Common myeloid progenitor, CD34-positive (primary cell): ENCODE results near the gene CDC42BPG.
A peak's percentile ranks its signal among the peaks of the same experiment; 100 is the strongest.

Experiments used
- CTCF ChIA-PET: fragments of 350-600 bp; sonication (Branson Sonifier 250); formaldehyde crosslinking; loops from one replicate; lab custom pipeline; 2021; ENCODE audit warnings: antibody characterized with exemption; lab: Charles Lee
- POLR2A ChIA-PET: fragments of 350-600 bp; sonication (Branson Sonifier 250); formaldehyde crosslinking; loops from one replicate; lab custom pipeline; 2021; ENCODE audit warnings: antibody characterized with exemption; lab: Charles Lee
- DNase-seq, 3 donors: peaks; one replicate each; pipeline versions ENCODE4 v3.0.0 to v3.0.0-alpha.2; 2013
- H3K27ac ChIP-seq, 2 experiments: 1 replicate in 1 of 2; 2 replicates in 1 of 2; pipeline ENCODE4 v1.7.0; 2013; ENCODE audit warnings: inconsistent platforms in 2 of 2, low read length in 2 of 2, mild to moderate bottlenecking in 2 of 2, low read depth in 1 of 2, moderate library complexity in 1 of 2; ENCODE audit not compliant: severe bottlenecking in 2 of 2, insufficient read depth in 1 of 2, poor library complexity in 1 of 2
- H3K27me3 ChIP-seq, 5 experiments: replicated peaks in 2 of 5; 1 replicate in 3 of 5; 2 replicates in 2 of 5; pipeline versions ENCODE4 v1.6.1 to v1.7.0; 2013; ENCODE audit warnings: low read length in 4 of 5, mild to moderate bottlenecking in 2 of 5, moderate library complexity in 2 of 5, inconsistent platforms in 1 of 5; ENCODE audit not compliant: insufficient read depth in 5 of 5, control insufficient read depth in 4 of 5
- H3K36me3 ChIP-seq, 4 experiments: 1 replicate in 2 of 4; 2 replicates in 2 of 4; pipeline versions ENCODE4 v1.6.1 to v1.7.0; 2013; ENCODE audit warnings: low read length in 3 of 4, control low read depth in 1 of 4, mild to moderate bottlenecking in 1 of 4; ENCODE audit not compliant: control insufficient read depth in 4 of 4, insufficient read depth in 4 of 4
- H3K4me1 ChIP-seq, 4 experiments: 1 replicate in 3 of 4; 2 replicates in 1 of 4; pipeline versions ENCODE4 v1.6.1 to v1.7.1; 2013; ENCODE audit warnings: low read length in 3 of 4, mild to moderate bottlenecking in 3 of 4, control low read depth in 1 of 4, inconsistent platforms in 1 of 4, moderate library complexity in 1 of 4; ENCODE audit not compliant: control insufficient read depth in 4 of 4, insufficient read depth in 4 of 4; ENCODE audit errors: control extremely low read depth in 1 of 4
- H3K4me3 ChIP-seq, 7 experiments: 1 replicate in 4 of 7; 2 replicates in 3 of 7; pipeline versions ENCODE4 v1.5.1 to v1.7.0; 2013; ENCODE audit warnings: mild to moderate bottlenecking in 7 of 7, low read length in 6 of 7, moderate library complexity in 6 of 7, inconsistent platforms in 2 of 7, low read depth in 2 of 7, control low read depth in 1 of 7; ENCODE audit not compliant: insufficient read depth in 4 of 7, control insufficient read depth in 1 of 7; ENCODE audit errors: extremely low read depth in 1 of 7
- H3K9me3 ChIP-seq, 5 experiments: 1 replicate in 4 of 5; 2 replicates in 1 of 5; pipeline versions ENCODE4 v1.6.1 to v1.7.1; 2013; ENCODE audit warnings: low read length in 4 of 5, mild to moderate bottlenecking in 2 of 5, inconsistent platforms in 1 of 5, low read depth in 1 of 5, moderate library complexity in 1 of 5; ENCODE audit not compliant: control insufficient read depth in 4 of 5, insufficient read depth in 2 of 5; ENCODE audit errors: control extremely low read depth in 1 of 5
- WGBS: methylation state at CpG from one replicate; pipeline ENCODE4 v1.1.5; 2013; ENCODE audit not compliant: insufficient coverage; 5-methylcytosine and 5-hydroxymethylcytosine counted together

Gene CDC42BPG

GRCh38 chr11:64784813-64785581 is 59.5 kb downstream of the CDC42BPG start:
- ChIA-PET POLR2A (interaction anchor here (2.2 kb wide), 1 partner anchor 41 kb away, joined by 6 read pairs; the partner anchor contains the start of gene RASGRP2), CTCF (interaction anchor here (0.6 to 4.3 kb wide), 13 partner anchors 9 to 109 kb away, joined by 3 to 42 read pairs (median 5); partner anchors contain the start of genes CDC42BPG and MAP4K2)
- Histone ChIP-seq H3K27ac (no peak overlapping the region), H3K9me3 (no peaks in the 10 kb centered on the region), H3K4me1 (peaks cover under 1 to 14% (median 8%) of the 10 kb centered on the region in 4 experiments), H3K36me3 (peaks cover 4 to 22% (median 13%) of the 10 kb centered on the region in 4 experiments), H3K27me3 (no peaks in the 10 kb centered on the region), H3K4me3 (no peak overlapping the region)
- WGBS: 98% methylated on average over 5 of the region's 12 CpGs
- DNase-seq: no peak

- DNase-seq: peak; percentile 100
- Histone ChIP-seq H3K27me3 (no peaks in the 10 kb centered on the region), H3K4me3 (peak within 1 kb of the TSS; percentile 58 to 99 (median 85)), H3K4me1 (peaks cover 24 to 47% (median 36%) of the 10 kb centered on the region in 4 experiments), H3K36me3 (peaks cover 12 to 37% (median 25%) of the 10 kb centered on the region in 4 experiments), H3K27ac (peak within 1 kb of the TSS; percentile 95 to 96), H3K9me3 (no peaks in the 10 kb centered on the region)
- POLR2A ChIA-PET: interaction anchor here (0.6 to 3.1 kb wide), 6 partner anchors 11 to 34 kb away, joined by 3 to 25 read pairs (median 6); partner anchors contain the start of gene RASGRP2
- 0% methylated on average over 48 of the region's 80 CpGs for WGBS
- CTCF ChIA-PET: interaction anchor here (0.9 to 4.4 kb wide), 9 partner anchors 8 to 139 kb away, joined by 3 to 20 read pairs (median 4); partner anchors contain the start of genes MAP4K2 and RASGRP2
These were observed 65.8 kb downstream of the CDC42BPG start, which contains the start of gene SF1 for GRCh38 chr11:64778473-64779298. Gene SF1, minus strand, starts transcription at chr11:64778542. Its CDS starts 150 bp downstream, at chr11:64778392.

GRCh38 chr11:64778223-64778472 is 66.3 kb downstream of the CDC42BPG start:
- Histone ChIP-seq H3K4me1 (peaks cover 24 to 52% (median 40%) of the 10 kb centered on the region in 4 experiments), H3K4me3 (peak overlapping the region; percentile 58 to 99 (median 76)), H3K36me3 (peaks cover 14 to 42% (median 31%) of the 10 kb centered on the region in 4 experiments), H3K27ac (peak overlapping the region; percentile 80 to 96), H3K9me3 (no peaks in the 10 kb centered on the region), H3K27me3 (no peaks in the 10 kb centered on the region)
- POLR2A ChIA-PET: interaction anchor here (1.2 to 3.1 kb wide), 4 partner anchors 10 to 34 kb away, joined by 5 to 25 read pairs (median 8); partner anchors contain the start of gene RASGRP2
- no peak for DNase-seq
- 0% methylated on average over 16 of the region's 28 CpGs for WGBS
- CTCF ChIA-PET: interaction anchor here (0.9 to 4.4 kb wide), 8 partner anchors 8 to 140 kb away, joined by 3 to 20 read pairs (median 4); partner anchors contain the start of gene RASGRP2

- peaks cover 20 to 47% (median 34%) of the 10 kb centered on the region in 4 experiments for H3K36me3 ChIP-seq
- ChIA-PET POLR2A (interaction anchor here (0.6 to 3.1 kb wide), 5 partner anchors 10 to 33 kb away, joined by 4 to 25 read pairs (median 6); partner anchors contain the start of gene RASGRP2), CTCF (interaction anchor here (1.4 to 4.5 kb wide), 3 partner anchors 9 to 14 kb away, joined by 3 to 31 read pairs (median 20); no protein-coding TSS in a partner anchor)
- peak; percentile 67 to 82 (median 80) for DNase-seq
- peaks cover 27 to 57% (median 44%) of the 10 kb centered on the region in 4 experiments for H3K4me1 ChIP-seq
- peak overlapping the region; percentile 58 to 99 (median 85) for H3K4me3 ChIP-seq
- peak overlapping the region; percentile 80 to 96 for H3K27ac ChIP-seq
- no peaks in the 10 kb centered on the region for H3K9me3 ChIP-seq
- H3K27me3 ChIP-seq: no peaks in the 10 kb centered on the region
- WGBS: under 1% methylated on average over 86 of the region's 98 CpGs
These were observed 66.8 kb downstream of the CDC42BPG start for GRCh38 chr11:64777449-64778222.

- Histone ChIP-seq H3K27ac (peak overlapping the region; percentile 74 to 84), H3K4me3 (peak overlapping the region in 6 of 7 experiments; percentile 76 to 99 (median 85)), H3K27me3 (no peaks in the 10 kb centered on the region), H3K36me3 (peaks cover 23 to 54% (median 38%) of the 10 kb centered on the region in 4 experiments), H3K9me3 (no peaks in the 10 kb centered on the region), H3K4me1 (peaks cover 31 to 63% (median 49%) of the 10 kb centered on the region in 4 experiments)
- ChIA-PET POLR2A (interaction anchor here (1.3 kb wide), 1 partner anchor 13 kb away, joined by 3 read pairs; no protein-coding TSS in a partner anchor), CTCF (interaction anchor here (1.0 to 4.5 kb wide), 5 partner anchors 9 to 128 kb away, joined by 3 to 31 read pairs (median 4); partner anchors contain the start of gene RASGRP2)
- WGBS: 38% methylated on average over 2 of the region's 3 CpGs
- no peak for DNase-seq
These were observed 67.6 kb downstream of the CDC42BPG start for GRCh38 chr11:64776875-64777274.

GRCh38 chr11:64776425-64776824 is 68.0 kb downstream of the CDC42BPG start:
- peaks cover 25 to 58% (median 42%) of the 10 kb centered on the region in 4 experiments for H3K36me3 ChIP-seq
- DNase-seq: no peak
- H3K4me3 ChIP-seq: peak overlapping the region in 6 of 7 experiments; percentile 76 to 99 (median 85)
- H3K9me3 ChIP-seq: no peaks in the 10 kb centered on the region
- CTCF ChIA-PET: interaction anchor here (1.0 to 4.5 kb wide), 7 partner anchors 9 to 127 kb away, joined by 3 to 31 read pairs (median 4); partner anchors contain the start of gene RASGRP2
- POLR2A ChIA-PET: interaction anchor here (1.1 to 1.3 kb wide), 2 partner anchors 12 to 19 kb away, joined by 3 read pairs; no protein-coding TSS in a partner anchor
- WGBS: 94% methylated on average over 3 of the region's 6 CpGs
- no peaks in the 10 kb centered on the region for H3K27me3 ChIP-seq
- H3K4me1 ChIP-seq: peaks cover 31 to 65% (median 52%) of the 10 kb centered on the region in 4 experiments
- peak overlapping the region; percentile 74 to 84 for H3K27ac ChIP-seq
